Measurements from ENCODE around the gene SPN.
A peak's percentile ranks its signal among the peaks of the same experiment; 100 is the strongest.
"Not testable (repeated sequence)": the region's sequence is repeated elsewhere in the genome, so short reads cannot be mapped to it uniquely, and the experiment has no call there.

Gene SPN

GRCh38 chr16:29702269-29702668, 39.2 kb downstream of the SPN start:
- DNase-seq (ENCODE audit: low read depth) = no peak

GRCh38 chr16:29705030-29705429, 42.0 kb downstream of the SPN start:
- no peak for DNase-seq (ENCODE audit: low read depth)

DNA sequence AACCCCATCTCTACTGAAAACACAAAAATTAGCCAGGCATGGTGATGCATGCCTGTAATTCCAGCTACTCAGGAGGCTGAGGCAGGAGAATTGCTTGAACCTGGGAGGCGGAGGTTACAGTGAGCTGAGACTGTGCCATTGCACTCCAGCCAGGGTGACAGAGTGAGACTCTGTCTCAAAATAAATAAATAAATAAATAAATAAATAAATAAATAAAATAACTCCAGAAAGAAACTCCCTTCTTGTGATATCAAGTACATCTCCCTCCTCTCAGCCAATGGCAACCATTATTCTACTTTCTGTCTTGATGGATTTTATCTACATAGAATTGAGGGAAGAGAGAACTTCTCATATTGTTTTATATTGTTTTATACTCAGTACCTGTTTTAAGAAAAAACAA, 44.1 kb downstream of the SPN start:
- not testable (repeated sequence) for DNase-seq (ENCODE audit: low read depth)

DNA sequence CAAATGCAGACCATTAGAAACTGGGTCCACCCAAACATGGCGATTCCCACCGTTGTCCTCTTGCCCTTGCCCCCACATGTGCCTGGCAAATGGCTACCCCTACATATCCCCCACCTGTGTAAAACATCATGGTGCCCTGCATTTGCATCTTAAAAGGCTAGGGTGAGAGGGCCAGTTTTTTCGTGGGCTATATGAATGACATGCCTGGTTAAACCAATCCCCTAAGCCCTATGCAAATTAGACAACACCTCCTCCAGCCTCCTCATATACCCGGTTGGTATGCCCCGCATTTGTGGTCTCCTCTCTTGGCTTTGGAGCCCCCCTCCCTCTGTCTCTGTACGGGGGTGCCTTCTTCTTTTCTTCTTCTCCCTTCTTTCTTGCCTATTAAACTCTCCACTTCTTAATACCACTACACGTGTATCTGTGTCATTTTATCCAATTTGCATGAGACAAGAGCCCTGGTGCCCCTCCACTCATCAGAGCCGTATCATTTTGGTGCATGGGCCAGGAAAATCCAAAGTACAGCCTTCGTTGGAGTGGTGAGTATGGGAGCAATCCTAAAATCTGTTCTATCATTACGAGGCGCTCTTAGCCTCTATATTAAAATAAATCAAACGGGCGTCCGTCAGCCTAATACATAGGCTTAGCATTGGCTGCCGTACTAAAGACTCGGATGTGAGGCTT, 46.0 kb downstream of the SPN start:
- no peak for DNase-seq (ENCODE audit: low read depth)

DNA sequence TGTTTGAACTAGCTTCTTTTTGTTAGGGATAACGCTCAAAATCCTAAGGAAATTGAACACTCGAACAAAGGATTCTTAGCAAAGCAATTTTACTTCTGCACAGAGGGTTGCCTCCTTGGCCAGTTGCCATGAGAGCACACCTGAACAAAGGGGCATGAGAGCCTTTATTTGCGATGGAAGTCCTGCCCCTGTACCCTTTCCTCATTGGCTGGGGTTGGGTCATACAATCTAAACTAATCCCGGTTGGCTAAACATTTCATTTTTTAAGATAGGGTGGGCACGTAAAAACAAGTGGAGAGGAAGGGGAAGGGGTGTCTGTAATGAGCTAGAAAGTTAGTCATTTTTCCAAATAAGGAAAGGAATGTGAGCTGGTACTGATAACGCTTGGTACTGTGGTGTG, 46.6 kb downstream of the SPN start:
- DNase-seq (ENCODE audit: low read depth) = not testable (repeated sequence)

GRCh38 chr16:29710227-29711219, 47.5 kb downstream of the SPN start:
- DNase-seq (ENCODE audit: low read depth) = peak; percentile 66

DNA sequence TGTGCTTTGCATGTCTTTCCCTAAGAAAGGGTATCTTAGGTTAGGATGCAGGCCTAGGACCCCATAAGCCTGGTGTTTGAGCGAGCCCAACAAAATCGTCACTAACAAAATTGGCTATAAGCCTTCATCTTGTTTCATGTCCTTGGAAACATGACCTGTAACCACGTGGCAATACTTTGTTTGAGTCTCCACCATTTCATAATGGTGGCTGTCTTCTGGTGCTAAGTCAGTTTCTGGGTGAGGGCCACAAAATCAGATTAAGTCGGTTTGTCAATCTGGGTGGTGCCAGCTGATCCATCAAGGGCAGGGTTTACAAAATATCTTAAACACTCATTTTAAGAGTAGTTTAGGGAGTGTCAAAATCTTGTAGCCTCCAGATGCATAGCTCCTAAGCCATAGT, 49.8 kb downstream of the SPN start:
- no peak for DNase-seq (ENCODE audit: low read depth)

GRCh38 chr16:29714396-29714795, 51.3 kb downstream of the SPN start:
- no peak for DNase-seq (ENCODE audit: low read depth)

DNA sequence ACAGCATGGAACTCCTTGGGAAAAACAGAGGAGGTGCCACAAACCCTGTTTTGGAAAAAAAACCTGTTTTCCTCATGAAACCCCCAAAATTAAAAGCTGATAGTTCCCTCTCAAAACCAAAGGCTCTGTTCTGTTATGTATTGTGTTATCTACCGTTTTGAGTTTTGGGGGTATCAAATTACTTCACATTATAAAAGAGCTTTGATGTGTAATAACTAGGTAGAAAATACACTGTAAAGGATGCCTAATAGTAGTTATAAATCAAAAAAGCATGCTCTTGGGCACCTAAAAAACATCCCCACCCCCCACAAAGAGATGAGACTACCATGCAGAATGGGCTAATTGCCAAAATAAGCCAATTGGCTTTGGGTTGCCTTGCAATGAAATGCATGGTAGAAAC, 51.9 kb downstream of the SPN start:
- DNase-seq (ENCODE audit: low read depth) = no peak

DNA sequence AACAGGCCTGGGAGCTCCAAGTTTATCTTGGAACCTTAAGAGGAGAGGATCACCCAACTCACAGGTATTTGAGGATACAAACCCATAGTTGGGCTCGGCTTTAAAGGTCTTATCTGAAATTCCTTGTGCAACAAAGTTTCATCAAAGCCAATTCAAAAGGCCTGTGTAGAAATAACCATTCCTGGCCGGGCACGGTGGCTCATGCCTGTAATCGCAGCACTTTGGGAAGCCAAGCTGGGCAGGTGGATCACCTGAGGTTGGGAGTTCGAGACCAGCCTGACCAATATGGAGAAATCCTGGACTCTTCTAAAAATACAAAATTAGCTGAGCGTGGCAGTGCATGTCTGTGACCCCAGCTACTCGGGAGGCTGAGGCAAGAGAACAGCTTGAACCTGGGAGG, 54.1 kb downstream of the SPN start:
- DNase-seq (ENCODE audit: low read depth) = no peak

GRCh38 chr16:29719063-29719462, 56.0 kb downstream of the SPN start:
- no peak for DNase-seq (ENCODE audit: low read depth)
